Neural crest cell (in vitro differentiated cells): ENCODE results near the gene PDCD1LG2. TPM values are rescaled to one million over a fixed set of nuclear protein-coding genes. Genes with fewer than 3 reads are reported as not detected.
"Not testable (repeated sequence)": the region's sequence is repeated elsewhere in the genome, so short reads cannot be mapped to it uniquely, and the experiment has no call there.

ENCODE experiments used
- DNase-seq: peaks from one replicate; pipeline ENCODE4 v3.0.0; 2021; ENCODE audit warnings: low read depth, mixed read lengths, low spot score
- H3K27ac Mint-ChIP-seq: one replicate; pipeline ENCODE4 v1.8.0; 2021; ENCODE audit warnings: mild to moderate bottlenecking, mixed read lengths; ENCODE audit not compliant: unreplicated experiment
- H3K27me3 Mint-ChIP-seq: 2 replicates; pipeline ENCODE4 v1.8.0; 2021; ENCODE audit warnings: low read depth, mild to moderate bottlenecking, mixed read lengths
- H3K36me3 Mint-ChIP-seq: 2 replicates; pipeline ENCODE4 v1.8.0; 2021; ENCODE audit warnings: low read depth, mild to moderate bottlenecking, mixed read lengths
- H3K4me1 Mint-ChIP-seq: 2 replicates; pipeline ENCODE4 v1.8.0; 2021; ENCODE audit warnings: mixed read lengths
- H3K4me3 Mint-ChIP-seq: one replicate; pipeline ENCODE4 v1.8.0; 2021; ENCODE audit warnings: mild to moderate bottlenecking, mixed read lengths
- H3K9me3 Mint-ChIP-seq: 2 replicates; pipeline ENCODE4 v1.8.0; 2021; ENCODE audit warnings: mixed read lengths
- total RNA-seq: library from RNA; stranded (reverse); gene quantifications from 2 replicates; pipeline ENCODE4 v1.2.1, GENCODE V29; 2021
- TF ChIP-seq, protein P1 (sequence below): fragments of 200-600 bp; sonication (generic); conservative IDR thresholded peaks from 2 replicates; pipeline ENCODE4 v1.5.0; 2021; ENCODE audit warnings: antibody characterized with exemption, mild to moderate bottlenecking

The PDCD1LG2 gene
- total RNA-seq, 1 donor from 2014 or later = not detected

DNA sequence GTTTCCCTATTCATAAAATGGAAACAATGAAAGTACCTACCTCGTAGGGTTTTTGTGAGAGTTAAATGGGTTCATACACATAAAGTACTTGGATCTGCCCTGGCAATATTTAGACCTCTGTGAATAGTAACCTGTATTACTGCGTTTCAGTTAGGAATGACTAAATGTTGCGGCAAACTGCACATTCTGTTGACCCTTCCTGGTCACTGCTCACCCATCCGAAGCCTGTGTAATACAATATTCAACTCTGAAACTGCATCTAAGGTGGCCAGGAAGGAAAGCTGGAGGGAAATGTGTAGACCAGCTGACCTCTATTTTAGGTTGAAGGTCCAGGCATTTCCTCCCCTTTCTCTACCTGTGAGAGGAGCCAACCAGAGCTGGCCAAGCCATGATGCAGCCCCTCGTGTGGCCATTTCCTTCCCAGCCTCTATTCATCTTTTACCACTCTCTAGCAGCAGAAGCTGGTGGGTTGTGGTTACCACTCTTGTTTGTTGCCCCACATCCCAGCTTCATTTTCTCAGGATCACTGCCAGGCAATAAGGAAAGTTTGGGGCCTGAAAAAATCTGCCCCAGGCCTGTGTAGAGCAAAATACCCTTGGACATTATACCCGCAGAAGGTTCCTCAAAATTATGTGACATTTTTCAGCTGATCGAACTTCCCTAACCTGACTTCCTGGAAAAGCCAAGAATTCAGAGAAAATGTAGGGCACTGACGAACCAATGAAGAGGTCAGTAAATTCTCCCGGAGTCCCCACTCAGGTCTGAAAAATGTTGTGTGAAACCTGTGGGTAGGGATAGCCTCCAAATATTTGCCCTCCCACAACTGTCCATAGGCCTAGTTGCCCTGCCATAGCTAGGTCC is 20.5 kb upstream of the PDCD1LG2 start:
- TF ChIP-seq, protein P1, sequence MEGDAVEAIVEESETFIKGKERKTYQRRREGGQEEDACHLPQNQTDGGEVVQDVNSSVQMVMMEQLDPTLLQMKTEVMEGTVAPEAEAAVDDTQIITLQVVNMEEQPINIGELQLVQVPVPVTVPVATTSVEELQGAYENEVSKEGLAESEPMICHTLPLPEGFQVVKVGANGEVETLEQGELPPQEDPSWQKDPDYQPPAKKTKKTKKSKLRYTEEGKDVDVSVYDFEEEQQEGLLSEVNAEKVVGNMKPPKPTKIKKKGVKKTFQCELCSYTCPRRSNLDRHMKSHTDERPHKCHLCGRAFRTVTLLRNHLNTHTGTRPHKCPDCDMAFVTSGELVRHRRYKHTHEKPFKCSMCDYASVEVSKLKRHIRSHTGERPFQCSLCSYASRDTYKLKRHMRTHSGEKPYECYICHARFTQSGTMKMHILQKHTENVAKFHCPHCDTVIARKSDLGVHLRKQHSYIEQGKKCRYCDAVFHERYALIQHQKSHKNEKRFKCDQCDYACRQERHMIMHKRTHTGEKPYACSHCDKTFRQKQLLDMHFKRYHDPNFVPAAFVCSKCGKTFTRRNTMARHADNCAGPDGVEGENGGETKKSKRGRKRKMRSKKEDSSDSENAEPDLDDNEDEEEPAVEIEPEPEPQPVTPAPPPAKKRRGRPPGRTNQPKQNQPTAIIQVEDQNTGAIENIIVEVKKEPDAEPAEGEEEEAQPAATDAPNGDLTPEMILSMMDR = no peak
- Mint-ChIP-seq H3K4me1 (no peaks in the 10 kb centered on the region), H3K27me3 (no peaks in the 10 kb centered on the region), H3K27ac (no peak overlapping the region), H3K36me3 (no peaks in the 10 kb centered on the region), H3K9me3 (no peaks in the 10 kb centered on the region), H3K4me3 (no peak overlapping the region)
- DNase-seq = no peak

DNA sequence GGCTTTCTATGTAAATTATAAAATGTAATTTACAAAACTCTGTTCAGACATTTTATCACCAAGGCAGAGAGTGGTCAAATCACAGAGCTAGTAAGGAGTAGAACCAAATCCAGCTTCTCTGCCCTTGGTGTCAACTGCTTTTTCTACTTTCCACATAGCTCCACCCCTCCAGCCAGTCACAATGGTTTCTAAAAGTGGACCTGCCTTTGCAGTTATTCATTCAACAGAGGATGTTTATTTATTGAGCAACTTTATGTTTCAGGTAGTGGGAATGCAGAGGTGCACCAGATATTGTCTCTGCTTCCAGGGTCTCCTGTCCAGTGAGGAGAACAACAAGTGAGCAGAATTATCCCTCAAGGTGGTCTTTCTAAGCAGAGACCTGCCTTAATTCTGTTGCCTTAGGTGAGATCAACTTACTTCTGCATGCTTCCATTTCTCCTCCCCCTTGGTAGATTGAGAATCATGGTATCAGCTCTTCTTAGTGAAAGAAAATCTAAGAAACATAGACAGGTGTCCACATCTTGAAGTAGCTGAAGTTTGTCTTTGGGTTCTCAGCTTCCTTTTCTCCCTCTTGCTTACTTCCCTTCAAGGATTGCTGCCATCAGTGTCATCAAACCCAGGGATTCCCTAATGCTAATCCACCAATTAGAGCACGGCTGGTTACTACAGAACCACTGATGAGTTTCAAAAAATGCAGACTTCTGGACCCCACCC is 17.2 kb upstream of the PDCD1LG2 start:
- no peaks in the 10 kb centered on the region for H3K36me3 Mint-ChIP-seq
- H3K4me3 Mint-ChIP-seq = no peak overlapping the region
- TF ChIP-seq, protein P1 = no peak
- no peak for DNase-seq
- no peak overlapping the region for H3K27ac Mint-ChIP-seq
- no peaks in the 10 kb centered on the region for H3K27me3 Mint-ChIP-seq
- H3K9me3 Mint-ChIP-seq = no peaks in the 10 kb centered on the region
- H3K4me1 Mint-ChIP-seq = no peaks in the 10 kb centered on the region

DNA sequence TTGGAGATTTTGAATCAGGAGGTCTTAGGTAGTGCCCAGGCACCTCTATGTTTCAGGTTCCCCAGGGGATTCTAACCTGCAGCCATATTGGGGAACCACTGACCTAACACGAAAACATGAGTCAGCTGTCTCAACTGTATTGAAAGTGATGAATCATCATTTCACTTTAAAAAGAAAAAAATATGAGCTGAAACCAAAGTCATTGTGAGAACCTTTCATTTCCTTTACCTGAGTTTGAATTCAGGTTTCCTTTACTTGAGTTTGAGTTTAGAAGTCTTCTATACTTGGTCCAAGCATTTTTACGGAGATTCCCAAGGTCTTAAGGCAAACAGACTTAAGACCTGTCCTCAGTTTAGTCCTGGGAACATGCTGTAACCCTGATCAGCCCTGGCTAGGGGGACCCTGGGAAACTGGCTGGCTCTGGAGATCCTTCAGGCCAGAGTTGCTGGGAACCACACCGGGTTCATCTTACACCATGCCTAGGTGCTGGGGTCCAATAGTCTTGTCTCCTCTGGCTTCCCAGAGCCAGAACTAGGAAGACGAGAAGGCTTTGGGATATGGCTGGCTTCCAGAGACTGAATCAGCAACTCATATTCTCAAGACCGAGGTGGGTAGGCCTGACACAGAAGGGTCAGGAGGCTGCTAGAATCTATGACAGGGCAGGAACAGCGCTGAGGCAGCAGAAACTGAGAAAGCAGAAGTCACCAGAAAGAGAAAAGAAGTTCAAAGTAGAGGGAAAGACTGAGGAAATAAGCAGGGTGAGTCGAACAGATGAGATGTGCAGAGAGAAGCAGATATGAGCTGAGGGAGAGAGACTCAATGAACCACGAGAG is 16.4 kb upstream of the PDCD1LG2 start:
- H3K9me3 Mint-ChIP-seq = no peaks in the 10 kb centered on the region
- H3K4me1 Mint-ChIP-seq = no peaks in the 10 kb centered on the region
- no peak for DNase-seq
- TF ChIP-seq, protein P1 = no peak
- no peaks in the 10 kb centered on the region for H3K36me3 Mint-ChIP-seq
- no peak overlapping the region for H3K27ac Mint-ChIP-seq
- H3K27me3 Mint-ChIP-seq = no peaks in the 10 kb centered on the region
- H3K4me3 Mint-ChIP-seq = no peak overlapping the region

- not testable (repeated sequence) for H3K9me3 Mint-ChIP-seq, H3K4me3 Mint-ChIP-seq, DNase-seq, H3K36me3 Mint-ChIP-seq, H3K27me3 Mint-ChIP-seq, H3K4me1 Mint-ChIP-seq, H3K27ac Mint-ChIP-seq
Measured at GRCh38 chr9:5494765-5495164, 15.6 kb upstream of the PDCD1LG2 start.

- H3K36me3 Mint-ChIP-seq = no peaks in the 10 kb centered on the region
- no peaks in the 10 kb centered on the region for H3K4me1 Mint-ChIP-seq
- no peaks in the 10 kb centered on the region for H3K27me3 Mint-ChIP-seq
- no peaks in the 10 kb centered on the region for H3K9me3 Mint-ChIP-seq
- H3K4me3 Mint-ChIP-seq = no peak overlapping the region
- no peak overlapping the region for H3K27ac Mint-ChIP-seq
- no peak for DNase-seq
- TF ChIP-seq, protein P1 = no peak
Measured at GRCh38 chr9:5499157-5499556, 11.2 kb upstream of the PDCD1LG2 start.
